BE2C (cell line): ENCODE results near the gene HNRNPUL1.

Experiments
- DNase-seq: peaks from one replicate; pipeline ENCODE4 v3.0.0-alpha.2; 2020
- H3K27me3 ChIP-seq: fragments of 250-450 bp; sonication (Bioruptor Pico); 2 replicates; pipeline ENCODE4 v1.5.1; 2020; ENCODE audit warnings: mild to moderate bottlenecking
- H3K36me3 ChIP-seq: fragments of 250-450 bp; sonication (Bioruptor Pico); 2 replicates; pipeline ENCODE4 v1.5.1; 2020; ENCODE audit warnings: mild to moderate bottlenecking
- H3K4me1 ChIP-seq: fragments of 250-450 bp; sonication (Bioruptor Pico); 2 replicates; pipeline ENCODE4 v1.5.1; 2020
- H3K4me3 ChIP-seq: 2 replicates; pipeline ENCODE4 v1.5.1; 2011; ENCODE audit warnings: low read depth, low read length
- H3K9me3 ChIP-seq: fragments of 250-450 bp; sonication (Bioruptor Pico); 2 replicates; pipeline ENCODE4 v1.5.1; 2020
- CTCF ChIP-seq: IDR thresholded peaks from 2 replicates; pipeline ENCODE4 v1.5.1; 2012; ENCODE audit warnings: mild to moderate bottlenecking, low read depth, low read length

HNRNPUL1 gene

GRCh38 chr19:41297628-41298347 is 33.6 kb downstream of the HNRNPUL1 start:
- peaks cover 100% of the 10 kb centered on the region for H3K36me3 ChIP-seq
- no peak overlapping the region for H3K4me3 ChIP-seq
- DNase-seq = no peak
- no peaks in the 10 kb centered on the region for H3K9me3 ChIP-seq
- no peaks in the 10 kb centered on the region for H3K4me1 ChIP-seq
- TF ChIP-seq CTCF = no peak
- no peaks in the 10 kb centered on the region for H3K27me3 ChIP-seq

- H3K4me3 ChIP-seq = no peak overlapping the region
- TF ChIP-seq CTCF = no peak
- no peaks in the 10 kb centered on the region for H3K4me1 ChIP-seq
- H3K27me3 ChIP-seq = no peaks in the 10 kb centered on the region
- H3K36me3 ChIP-seq = peaks cover 100% of the 10 kb centered on the region
- no peaks in the 10 kb centered on the region for H3K9me3 ChIP-seq
- no peak for DNase-seq
These were observed 34.3 kb downstream of the HNRNPUL1 start for GRCh38 chr19:41298348-41298964.

GRCh38 chr19:41299046-41299754 is 35.0 kb downstream of the HNRNPUL1 start:
- no peaks in the 10 kb centered on the region for H3K4me1 ChIP-seq
- H3K27me3 ChIP-seq = no peaks in the 10 kb centered on the region
- DNase-seq = no peak
- TF ChIP-seq CTCF = no peak
- peaks cover 100% of the 10 kb centered on the region for H3K36me3 ChIP-seq
- H3K4me3 ChIP-seq = no peak overlapping the region
- no peaks in the 10 kb centered on the region for H3K9me3 ChIP-seq

GRCh38 chr19:41299755-41300089 is 35.5 kb downstream of the HNRNPUL1 start:
- no peak for TF ChIP-seq CTCF
- H3K9me3 ChIP-seq = no peaks in the 10 kb centered on the region
- no peak for DNase-seq
- no peaks in the 10 kb centered on the region for H3K27me3 ChIP-seq
- H3K4me1 ChIP-seq = no peaks in the 10 kb centered on the region
- no peak overlapping the region for H3K4me3 ChIP-seq
- H3K36me3 ChIP-seq = peaks cover 100% of the 10 kb centered on the region

GRCh38 chr19:41300555-41300954 is 36.4 kb downstream of the HNRNPUL1 start:
- H3K4me1 ChIP-seq = no peaks in the 10 kb centered on the region
- no peak for DNase-seq
- TF ChIP-seq CTCF = no peak
- H3K9me3 ChIP-seq = no peaks in the 10 kb centered on the region
- peaks cover 100% of the 10 kb centered on the region for H3K36me3 ChIP-seq
- no peak overlapping the region for H3K4me3 ChIP-seq
- no peaks in the 10 kb centered on the region for H3K27me3 ChIP-seq
